Osteoblast (primary cell): ENCODE results near the gene VIPR2. TPM values are rescaled to one million over a fixed set of nuclear protein-coding genes. Genes with fewer than 3 reads are reported as not detected.

Experiments used
- DNase-seq: peaks from one replicate; pipeline ENCODE4 v3.0.0; 2011; ENCODE audit warnings: low spot score, mixed read lengths; ENCODE audit not compliant: insufficient read length; ENCODE audit errors: missing footprints
- H2AFZ ChIP-seq: 2 replicates; pipeline ENCODE4 v1.6.0; 2011; ENCODE audit warnings: mild to moderate bottlenecking, low read length
- H3K27ac ChIP-seq: 2 replicates; pipeline ENCODE4 v1.5.1; 2011; ENCODE audit warnings: mild to moderate bottlenecking, low read depth, low read length, moderate library complexity
- H3K27me3 ChIP-seq: 2 replicates; pipeline ENCODE4 v1.6.0; 2012; ENCODE audit warnings: mild to moderate bottlenecking, control low read depth, inconsistent platforms, low read length, moderate library complexity; ENCODE audit not compliant: insufficient read depth
- H3K36me3 ChIP-seq: 2 replicates; pipeline ENCODE4 v1.5.1; 2011; ENCODE audit warnings: mild to moderate bottlenecking, low read length, control low read depth, moderate library complexity; ENCODE audit not compliant: insufficient read depth
- H3K4me1 ChIP-seq: 2 replicates; pipeline ENCODE4 v1.5.1; 2011; ENCODE audit warnings: mild to moderate bottlenecking, low read length, control low read depth, moderate library complexity; ENCODE audit not compliant: insufficient read depth
- H3K4me2 ChIP-seq: 2 replicates; pipeline ENCODE4 v1.6.0; 2011; ENCODE audit warnings: mild to moderate bottlenecking, low read length; ENCODE audit not compliant: insufficient read depth
- H3K4me3 ChIP-seq: fragments of 200-600 bp; sonication (generic); 3 replicates; pipeline ENCODE4 v1.5.1; 2012; ENCODE audit warnings: mild to moderate bottlenecking, low read length, inconsistent platforms; ENCODE audit not compliant: insufficient read depth
- H3K79me2 ChIP-seq: 2 replicates; pipeline ENCODE4 v1.6.0; 2012; ENCODE audit warnings: mild to moderate bottlenecking, low read length, control low read depth, inconsistent platforms; ENCODE audit not compliant: insufficient read depth
- H3K9me3 ChIP-seq: 2 replicates; pipeline ENCODE4 v1.5.1; 2011; ENCODE audit warnings: low read depth, low read length, control low read depth
- H4K20me1 ChIP-seq: 2 replicates; pipeline ENCODE4 v1.6.0; 2012; ENCODE audit warnings: mild to moderate bottlenecking, low read length, control low read depth; ENCODE audit not compliant: insufficient read depth
- total RNA-seq: library from RNA; depleted of rRNA; stranded (reverse); fragments of >200 nt; gene quantifications from 2 replicates; pipeline ENCODE4 v1.2.3, GENCODE V29; 2012
- TF ChIP-seq, protein P1 (sequence below): IDR thresholded peaks from 2 replicates; pipeline ENCODE4 v1.5.1; 2011; ENCODE audit warnings: mild to moderate bottlenecking, low read depth, low read length, moderate library complexity; ENCODE audit errors: extremely low read depth

Gene VIPR2
- total RNA-seq, 1 donor, result not detected

DNA sequence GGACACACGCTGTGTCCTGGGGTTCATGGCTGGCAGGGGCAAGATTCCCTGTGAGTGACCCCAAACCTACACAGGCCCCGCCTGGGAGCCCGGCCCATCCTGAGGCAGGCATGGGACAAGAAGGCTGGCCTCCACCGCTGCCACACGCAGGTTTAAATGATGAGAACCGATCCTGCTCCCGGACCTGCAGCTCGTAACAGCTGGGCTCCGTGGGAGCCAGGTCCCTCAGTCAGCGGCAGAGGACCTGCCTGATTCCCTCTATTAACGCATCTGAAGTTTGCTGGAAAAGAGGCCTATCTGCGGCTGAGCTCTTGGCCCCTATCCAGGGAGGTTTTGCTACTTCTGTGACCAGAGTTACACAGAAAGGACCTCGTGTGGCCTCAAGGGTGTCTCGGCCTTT lies 112.3 kb downstream of the VIPR2 start:
- Histone ChIP-seq H3K9me3 (no peaks in the 10 kb centered on the region), H3K79me2 (no peaks in the 10 kb centered on the region), H2AFZ (no peak overlapping the region), H3K4me3 (no peak overlapping the region), H3K27ac (no peak overlapping the region), H3K36me3 (no peaks in the 10 kb centered on the region), H4K20me1 (no peaks in the 10 kb centered on the region), H3K27me3 (no peaks in the 10 kb centered on the region), H3K4me1 (peaks cover 3% of the 10 kb centered on the region), H3K4me2 (no peak overlapping the region)
- TF ChIP-seq, protein P1, sequence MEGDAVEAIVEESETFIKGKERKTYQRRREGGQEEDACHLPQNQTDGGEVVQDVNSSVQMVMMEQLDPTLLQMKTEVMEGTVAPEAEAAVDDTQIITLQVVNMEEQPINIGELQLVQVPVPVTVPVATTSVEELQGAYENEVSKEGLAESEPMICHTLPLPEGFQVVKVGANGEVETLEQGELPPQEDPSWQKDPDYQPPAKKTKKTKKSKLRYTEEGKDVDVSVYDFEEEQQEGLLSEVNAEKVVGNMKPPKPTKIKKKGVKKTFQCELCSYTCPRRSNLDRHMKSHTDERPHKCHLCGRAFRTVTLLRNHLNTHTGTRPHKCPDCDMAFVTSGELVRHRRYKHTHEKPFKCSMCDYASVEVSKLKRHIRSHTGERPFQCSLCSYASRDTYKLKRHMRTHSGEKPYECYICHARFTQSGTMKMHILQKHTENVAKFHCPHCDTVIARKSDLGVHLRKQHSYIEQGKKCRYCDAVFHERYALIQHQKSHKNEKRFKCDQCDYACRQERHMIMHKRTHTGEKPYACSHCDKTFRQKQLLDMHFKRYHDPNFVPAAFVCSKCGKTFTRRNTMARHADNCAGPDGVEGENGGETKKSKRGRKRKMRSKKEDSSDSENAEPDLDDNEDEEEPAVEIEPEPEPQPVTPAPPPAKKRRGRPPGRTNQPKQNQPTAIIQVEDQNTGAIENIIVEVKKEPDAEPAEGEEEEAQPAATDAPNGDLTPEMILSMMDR, result no peak
- DNase-seq, result no peak

- Histone ChIP-seq H4K20me1 (no peaks in the 10 kb centered on the region), H3K36me3 (no peaks in the 10 kb centered on the region), H3K27me3 (no peaks in the 10 kb centered on the region), H2AFZ (no peak overlapping the region), H3K27ac (no peak overlapping the region), H3K79me2 (no peaks in the 10 kb centered on the region), H3K4me3 (no peak overlapping the region), H3K9me3 (no peaks in the 10 kb centered on the region), H3K4me2 (no peak overlapping the region), H3K4me1 (peaks cover 3% of the 10 kb centered on the region)
- DNase-seq, result no peak
- TF ChIP-seq, protein P1, result no peak
Measured at GRCh38 chr7:159031750-159032149, 112.9 kb downstream of the VIPR2 start.

- H3K9me3 ChIP-seq, result no peaks in the 10 kb centered on the region
- H3K27ac ChIP-seq, result no peak overlapping the region
- H3K4me1 ChIP-seq, result peaks cover 3% of the 10 kb centered on the region
- DNase-seq, result no peak
- H2AFZ ChIP-seq, result peak overlapping the region; percentile 72
- no peaks in the 10 kb centered on the region for H4K20me1 ChIP-seq
- TF ChIP-seq, protein P1, result no peak
- peak overlapping the region; percentile 67 for H3K4me3 ChIP-seq
- H3K4me2 ChIP-seq, result peak overlapping the region; percentile 84
- no peaks in the 10 kb centered on the region for H3K79me2 ChIP-seq
- H3K36me3 ChIP-seq, result no peaks in the 10 kb centered on the region
- H3K27me3 ChIP-seq, result no peaks in the 10 kb centered on the region
Measured at GRCh38 chr7:159031135-159031701, 113.4 kb downstream of the VIPR2 start.

DNA sequence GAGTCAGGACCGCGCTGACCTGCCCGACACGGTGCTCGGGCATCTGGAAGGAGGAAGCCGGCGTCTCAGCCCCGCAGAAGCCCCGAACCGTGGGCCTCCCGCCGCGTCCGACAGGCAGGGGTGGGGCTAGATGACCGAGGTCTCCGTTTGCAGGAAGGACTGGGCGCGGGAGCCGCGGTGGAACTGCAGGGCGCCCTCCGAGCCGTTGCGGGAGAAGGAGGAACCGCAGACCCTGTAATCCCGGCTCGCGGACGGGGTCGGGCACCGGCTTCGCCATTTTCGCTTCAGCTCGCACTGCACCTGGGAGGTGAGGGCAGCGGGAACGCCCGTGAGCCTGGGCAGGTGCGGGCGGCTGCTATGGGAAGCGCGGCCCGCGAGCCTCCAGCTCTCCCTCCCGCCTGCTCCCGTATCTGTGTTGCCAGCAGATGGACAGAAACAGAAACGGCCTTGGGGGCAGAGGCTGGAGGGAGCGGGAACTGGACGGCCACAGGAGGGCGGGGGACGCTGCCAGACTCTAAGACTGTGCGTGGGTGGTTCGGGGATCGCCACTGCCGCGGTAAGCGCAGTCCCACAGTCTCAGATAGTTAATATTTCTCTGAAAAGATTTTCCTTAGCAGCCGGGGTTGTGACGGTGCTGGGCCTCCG lies 114.1 kb downstream of the VIPR2 start:
- no peak for DNase-seq

More for the DNA sequence above, 114.1 kb downstream of the VIPR2 start:
- Histone ChIP-seq H3K36me3 (no peaks in the 10 kb centered on the region), H3K27me3 (no peaks in the 10 kb centered on the region), H3K4me1 (peaks cover 3% of the 10 kb centered on the region), H3K79me2 (no peaks in the 10 kb centered on the region), H3K4me2 (peak overlapping the region; percentile 84), H2AFZ (peak overlapping the region; percentile 72), H3K4me3 (peak overlapping the region; percentile 67), H4K20me1 (no peaks in the 10 kb centered on the region), H3K27ac (no peak overlapping the region), H3K9me3 (no peaks in the 10 kb centered on the region)
- TF ChIP-seq, protein P1, result no peak
